Muscle of leg (tissue), 11 donors: ENCODE results near the gene SNAP29. TPM values are rescaled to one million over a fixed set of nuclear protein-coding genes. Genes with fewer than 3 reads are reported as not detected.

Source experiments
- DNase-seq: peaks from one replicate; pipeline ENCODE4 v3.0.0; 2013
- H3K27ac ChIP-seq: one replicate; pipeline ENCODE4 v1.5.1; 2013; ENCODE audit warnings: mild to moderate bottlenecking, low read length, control low read depth
- H3K27me3 ChIP-seq: one replicate; pipeline ENCODE4 v1.6.1; 2013; ENCODE audit warnings: low read length; ENCODE audit not compliant: control insufficient read depth, insufficient read depth
- H3K36me3 ChIP-seq: one replicate; pipeline ENCODE4 v1.6.1; 2013; ENCODE audit warnings: low read length; ENCODE audit not compliant: control insufficient read depth, insufficient read depth
- H3K4me1 ChIP-seq: one replicate; pipeline ENCODE4 v1.6.1; 2013; ENCODE audit warnings: low read length; ENCODE audit not compliant: control insufficient read depth, insufficient read depth
- H3K4me3 ChIP-seq: one replicate; pipeline ENCODE4 v1.5.1; 2013; ENCODE audit warnings: low read length, control low read depth
- H3K9me3 ChIP-seq: replicated peaks from 2 replicates; pipeline ENCODE4 v1.6.1; 2013; ENCODE audit warnings: low read depth, low read length; ENCODE audit not compliant: control insufficient read depth
- WGBS: methylation state at CpG from one replicate; pipeline ENCODE4 v1.1.5; 2013; ENCODE audit warnings: missing lambda C conversion rate; ENCODE audit not compliant: insufficient coverage; 5-methylcytosine and 5-hydroxymethylcytosine counted together
- polyA plus RNA-seq, 8 donors: library from polyadenylated mRNA; unstranded; fragments of 120-200 nt; gene quantifications; one replicate each; pipeline versions ENCODE4 v1.2.1 to v1.2.3, GENCODE V29; 2013; ENCODE audit warnings: inconsistent platforms in 1 of 8, low replicate concordance in 1 of 8; ENCODE audit not compliant: insufficient read length in 8 of 8, insufficient read depth in 1 of 8
- total RNA-seq: library from RNA; stranded (reverse); fragments of 120-200 nt; gene quantifications from one replicate; pipeline ENCODE4 v1.2.4, GENCODE V29; 2013

The SNAP29 gene
- total and polyA plus RNA-seq, 9 donors: 10.9 to 26.6 (median 21.9) TPM

GRCh38 chr22:20847318-20847822 is 11.4 kb upstream of the SNAP29 start:
- Histone ChIP-seq H3K9me3 (no peaks in the 10 kb centered on the region), H3K36me3 (no peaks in the 10 kb centered on the region), H3K27ac (no peak overlapping the region), H3K4me1 (peaks cover 3% of the 10 kb centered on the region), H3K27me3 (no peaks in the 10 kb centered on the region), H3K4me3 (no peak overlapping the region)
- 85% methylated on average over 2 of the region's 2 CpGs for WGBS
- no peak for DNase-seq

- H3K36me3 ChIP-seq: no peaks in the 10 kb centered on the region
- no CpG with 5 or more reads among the region's 4 CpGs for WGBS
Measured at GRCh38 chr22:20852076-20852475, 6.7 kb upstream of the SNAP29 start.

GRCh38 chr22:20852503-20852902 is 6.3 kb upstream of the SNAP29 start:
- Histone ChIP-seq H3K9me3 (no peaks in the 10 kb centered on the region), H3K4me1 (peaks cover 8% of the 10 kb centered on the region), H3K27me3 (no peaks in the 10 kb centered on the region), H3K4me3 (no peak overlapping the region), H3K36me3 (no peaks in the 10 kb centered on the region), H3K27ac (no peak overlapping the region)
- no CpG with 5 or more reads among the region's 6 CpGs for WGBS
- DNase-seq: peak; percentile 34

More at GRCh38 chr22:20852076-20852475, 6.7 kb upstream of the SNAP29 start:
- H3K9me3 ChIP-seq: no peaks in the 10 kb centered on the region
- no peak overlapping the region for H3K27ac ChIP-seq
- no peak overlapping the region for H3K4me3 ChIP-seq
- H3K27me3 ChIP-seq: no peaks in the 10 kb centered on the region
- peaks cover 3% of the 10 kb centered on the region for H3K4me1 ChIP-seq
- DNase-seq: no peak

GRCh38 chr22:20853236-20853660 is 5.6 kb upstream of the SNAP29 start:
- Histone ChIP-seq H3K4me1 (peaks cover 14% of the 10 kb centered on the region), H3K36me3 (no peaks in the 10 kb centered on the region), H3K9me3 (no peaks in the 10 kb centered on the region), H3K27ac (no peak overlapping the region), H3K27me3 (no peaks in the 10 kb centered on the region), H3K4me3 (no peak overlapping the region)
- DNase-seq: no peak
- WGBS: 92% methylated on average over 2 of the region's 3 CpGs

GRCh38 chr22:20857247-20857643 is 1.6 kb upstream of the SNAP29 start:
- H3K4me3 ChIP-seq: peak overlapping the region; percentile 81
- DNase-seq: no peak
- peaks cover 19% of the 10 kb centered on the region for H3K4me1 ChIP-seq
- no peak overlapping the region for H3K27ac ChIP-seq
- peaks cover 5% of the 10 kb centered on the region for H3K36me3 ChIP-seq
- 53% methylated on average over 3 of the region's 7 CpGs for WGBS
- H3K9me3 ChIP-seq: no peaks in the 10 kb centered on the region
- no peaks in the 10 kb centered on the region for H3K27me3 ChIP-seq

GRCh38 chr22:20857838-20858614 is 781 bp upstream of the SNAP29 start:
- 0% methylated on average over 38 of the region's 38 CpGs for WGBS
- Histone ChIP-seq H3K27me3 (no peaks in the 10 kb centered on the region), H3K4me1 (peaks cover 19% of the 10 kb centered on the region), H3K27ac (peak overlapping the region; percentile 91), H3K9me3 (no peaks in the 10 kb centered on the region), H3K36me3 (peaks cover 12% of the 10 kb centered on the region), H3K4me3 (peak overlapping the region; percentile 81)
- peak; percentile 95 for DNase-seq

GRCh38 chr22:20859615-20860014 is 808 bp downstream of the SNAP29 start:
- peak; percentile 16 for DNase-seq
- Histone ChIP-seq H3K4me3 (peak overlapping the region; percentile 67), H3K4me1 (peaks cover 19% of the 10 kb centered on the region), H3K9me3 (no peaks in the 10 kb centered on the region), H3K27ac (no peak overlapping the region), H3K27me3 (no peaks in the 10 kb centered on the region), H3K36me3 (peaks cover 18% of the 10 kb centered on the region)
- 34% methylated on average over 4 of the region's 8 CpGs for WGBS

- no peaks in the 10 kb centered on the region for H3K27me3 ChIP-seq
- peaks cover 21% of the 10 kb centered on the region for H3K4me1 ChIP-seq
- no peak for DNase-seq
- 88% methylated on average over 2 of the region's 2 CpGs for WGBS
- no peak overlapping the region for H3K4me3 ChIP-seq
- H3K36me3 ChIP-seq: peaks cover 25% of the 10 kb centered on the region
- H3K9me3 ChIP-seq: no peaks in the 10 kb centered on the region
- H3K27ac ChIP-seq: no peak overlapping the region
Measured at GRCh38 chr22:20862540-20862939, 3.7 kb downstream of the SNAP29 start.

GRCh38 chr22:20863366-20863765 is 4.6 kb downstream of the SNAP29 start:
- peaks cover 17% of the 10 kb centered on the region for H3K4me1 ChIP-seq
- H3K27ac ChIP-seq: no peak overlapping the region
- no peak for DNase-seq
- no peaks in the 10 kb centered on the region for H3K27me3 ChIP-seq
- WGBS: no CpG with 5 or more reads among the region's 4 CpGs
- H3K4me3 ChIP-seq: no peak overlapping the region
- peaks cover 25% of the 10 kb centered on the region for H3K36me3 ChIP-seq
- H3K9me3 ChIP-seq: no peaks in the 10 kb centered on the region

GRCh38 chr22:20864186-20864908 is 5.5 kb downstream of the SNAP29 start:
- Histone ChIP-seq H3K27me3 (no peaks in the 10 kb centered on the region), H3K36me3 (peaks cover 28% of the 10 kb centered on the region), H3K4me3 (no peak overlapping the region), H3K9me3 (no peaks in the 10 kb centered on the region), H3K4me1 (peaks cover 16% of the 10 kb centered on the region), H3K27ac (no peak overlapping the region)
- WGBS: 81% methylated on average over 5 of the region's 12 CpGs
- no peak for DNase-seq
